Keratinocyte (primary cell): ENCODE measurements around the gene PYGM. TPM values are rescaled to one million over a fixed set of nuclear protein-coding genes. Genes with fewer than 3 reads are reported as not detected.

Experiments used
- DNase-seq: peaks from one replicate; pipeline ENCODE4 v3.0.0-alpha.2; 2011; ENCODE audit warnings: low read depth, missing footprints, low spot score
- FAIRE-seq: peaks from 2 replicates; lab custom pipeline; 2011; peaks lifted over from hg19 to GRCh38; lab: Jason Lieb, UNC
- H2AFZ ChIP-seq: 2 replicates; pipeline ENCODE4 v1.6.0; 2012; ENCODE audit warnings: low read length, control low read depth, inconsistent platforms; ENCODE audit not compliant: control insufficient read depth
- H3K27ac ChIP-seq: 2 replicates; pipeline ENCODE4 v1.5.1; 2011; ENCODE audit warnings: low read length; ENCODE audit not compliant: control insufficient read depth, insufficient read depth
- H3K27me3 ChIP-seq: 3 replicates; pipeline ENCODE4 v1.6.0; 2011; ENCODE audit warnings: low read length; ENCODE audit not compliant: control insufficient read depth, insufficient read depth; ENCODE audit errors: extremely low read depth
- H3K36me3 ChIP-seq, 2 experiments: 2 replicates in 1 of 2; 3 replicates in 1 of 2; pipeline ENCODE4 v1.5.1; 2011; ENCODE audit warnings: low read length in 2 of 2, mild to moderate bottlenecking in 1 of 2; ENCODE audit not compliant: control insufficient read depth in 2 of 2, insufficient read depth in 2 of 2; ENCODE audit errors: extremely low read depth in 1 of 2
- H3K4me1 ChIP-seq: 3 replicates; pipeline ENCODE4 v1.5.1; 2011; ENCODE audit warnings: low read length; ENCODE audit not compliant: control insufficient read depth, insufficient read depth; ENCODE audit errors: extremely low read depth
- H3K4me2 ChIP-seq: 3 replicates; pipeline ENCODE4 v1.6.0; 2011; ENCODE audit warnings: low read depth, low read length; ENCODE audit not compliant: control insufficient read depth, insufficient read depth; ENCODE audit errors: extremely low read depth
- H3K4me3 ChIP-seq, 3 experiments: fragments of 200-600 bp in 1 of 3; sonication (generic) in 1 of 3; 2 replicates in 2 of 3; 3 replicates in 1 of 3; pipeline ENCODE4 v1.5.1; 2011 to 2016; ENCODE audit warnings: low read length in 3 of 3, mild to moderate bottlenecking in 3 of 3, control low read depth in 2 of 3, inconsistent platforms in 1 of 3, low read depth in 1 of 3, mixed read lengths in 1 of 3, mixed run types in 1 of 3, moderate library complexity in 1 of 3; ENCODE audit not compliant: control insufficient read depth in 2 of 3, insufficient read depth in 2 of 3; ENCODE audit errors: extremely low read depth in 1 of 3
- H3K79me2 ChIP-seq: 2 replicates; pipeline ENCODE4 v1.6.0; 2012; ENCODE audit warnings: low read length; ENCODE audit not compliant: control insufficient read depth, insufficient read depth
- H3K9ac ChIP-seq: 3 replicates; pipeline ENCODE4 v1.6.0; 2011; ENCODE audit warnings: low read length; ENCODE audit not compliant: control insufficient read depth, insufficient read depth; ENCODE audit errors: extremely low read depth
- H3K9me1 ChIP-seq: 3 replicates; pipeline ENCODE4 v1.6.0; 2011; ENCODE audit warnings: low read length; ENCODE audit not compliant: control insufficient read depth, insufficient read depth; ENCODE audit errors: extremely low read depth
- H3K9me3 ChIP-seq: 2 replicates; pipeline ENCODE4 v1.5.1; 2012; ENCODE audit warnings: low read depth, low read length; ENCODE audit not compliant: control insufficient read depth
- H4K20me1 ChIP-seq: 3 replicates; pipeline ENCODE4 v1.6.0; 2011; ENCODE audit warnings: low read length; ENCODE audit not compliant: control insufficient read depth, insufficient read depth; ENCODE audit errors: extremely low read depth
- CTCF ChIP-seq, 3 experiments: IDR thresholded peaks in 1 of 3; conservative IDR thresholded peaks in 1 of 3; optimal IDR thresholded peaks in 1 of 3; 2 replicates in 2 of 3; 3 replicates in 1 of 3; pipeline versions ENCODE3 to v1.5.1; 2011; ENCODE audit warnings: low read length in 3 of 3, mild to moderate bottlenecking in 3 of 3, moderate library complexity in 2 of 3, control low read depth in 1 of 3, inconsistent platforms in 1 of 3; ENCODE audit not compliant: insufficient read depth in 2 of 3; ENCODE audit errors: extremely low read depth in 1 of 3
- EZH2 ChIP-seq: IDR thresholded peaks from one replicate; pipeline ENCODE4 v1.6.1; 2012; ENCODE audit warnings: inconsistent platforms, mild to moderate bottlenecking, low read length, moderate library complexity
- dilution Hi-C: fragments of 300-500 bp; cut with MboI; formaldehyde crosslinking; loops from one replicate; pipeline ENCODE4 v1.7.0; 2020; ENCODE audit warnings: low sequenced_read_pairs; ENCODE audit not compliant: extremely low pct_ligation_motif_present
- polyA plus RNA-seq, 5 experiments: library from polyadenylated mRNA; depleted of rRNA in 3 of 5; stranded (reverse) in 3 of 5; stranded (forward) in 1 of 5; unstranded in 1 of 5; fragments of >200 nt; gene quantifications; 1 replicate in 1 of 5; 2 replicates in 3 of 5; 3 replicates in 1 of 5; pipeline versions ENCODE4 v1.2.1 to v1.2.3, GENCODE V29; 2011 to 2012; ENCODE audit warnings: missing spikeins in 2 of 5, low read depth in 1 of 5, low replicate concordance in 1 of 5

The PYGM gene
- polyA plus RNA-seq, 1 donor (not counting 4 experiments of a cell fraction or from before 2014, with no cell fraction given) = 0.05 TPM

- Histone ChIP-seq H3K27me3 (no peaks in the 10 kb centered on the region), H3K4me1 (peaks cover 6% of the 10 kb centered on the region), H3K79me2 (no peaks in the 10 kb centered on the region), H4K20me1 (no peaks in the 10 kb centered on the region), H2AFZ (no peak overlapping the region), H3K4me2 (no peak overlapping the region), H3K9ac (no peak overlapping the region), H3K4me3 (no peak overlapping the region), H3K9me3 (no peaks in the 10 kb centered on the region), H3K36me3 (no peaks in the 10 kb centered on the region), H3K9me1 (no peaks in the 10 kb centered on the region), H3K27ac (no peak overlapping the region)
- DNase-seq (no peak), FAIRE-seq (no peak)
- dilution Hi-C loops = no loop called here
- TF ChIP-seq CTCF (optimal IDR thresholded peaks at IDR 0.05 in 1 of 3, IDR thresholded peaks at IDR 0.05 in 1 of 3, conservative IDR thresholded peaks at IDR 0.05 in 1 of 3; ENCODE audit: extremely low read depth in 1 of 3, insufficient read depth in 2 of 3, low read length in 3 of 3) (no peak), EZH2 (no peak)
These were observed 7.4 kb downstream of the PYGM start for GRCh38 chr11:64752175-64752970.

- Histone ChIP-seq H3K27ac (no peak overlapping the region), H3K9me1 (no peaks in the 10 kb centered on the region), H3K4me3 (no peak overlapping the region), H2AFZ (no peak overlapping the region), H3K27me3 (peaks cover 4% of the 10 kb centered on the region), H3K9ac (no peak overlapping the region), H3K4me2 (no peak overlapping the region), H3K79me2 (no peaks in the 10 kb centered on the region), H3K4me1 (peaks cover 6% of the 10 kb centered on the region), H3K36me3 (no peaks in the 10 kb centered on the region), H3K9me3 (no peaks in the 10 kb centered on the region), H4K20me1 (no peaks in the 10 kb centered on the region)
- DNase-seq (no peak), FAIRE-seq (no peak)
- TF ChIP-seq EZH2 = no peak
- TF ChIP-seq CTCF (optimal IDR thresholded peaks at IDR 0.05 in 1 of 3, IDR thresholded peaks at IDR 0.05 in 1 of 3, conservative IDR thresholded peaks at IDR 0.05 in 1 of 3; ENCODE audit: extremely low read depth in 1 of 3, insufficient read depth in 2 of 3, low read length in 3 of 3) = no peak
- dilution Hi-C loops = no loop called here
These were observed 8.2 kb downstream of the PYGM start for GRCh38 chr11:64751580-64751979.
